HT1080 (cell line): ENCODE data around the gene HIBCH. TPM values are rescaled to one million over a fixed set of nuclear protein-coding genes. Genes with fewer than 3 reads are reported as not detected.
"Not testable (repeated sequence)": the region's sequence is repeated elsewhere in the genome, so short reads cannot be mapped to it uniquely, and the experiment has no call there.

Experiments
- DNase-seq: peaks from one replicate; pipeline ENCODE4 v3.0.0-alpha.2; 2015; ENCODE audit warnings: low read depth
- polyA plus RNA-seq, 2 experiments: library from polyadenylated mRNA; depleted of rRNA; stranded (reverse); fragments of >200 nt; gene quantifications; 2 replicates each; pipeline ENCODE4 v1.2.3, GENCODE V29; 2015
- total RNA-seq: library from RNA; depleted of rRNA; stranded (reverse); fragments of >200 nt; shearing (Covaris generic); gene quantifications from 2 replicates; pipeline ENCODE4 v1.2.3, GENCODE V29; 2014; rRNA removed

HIBCH gene
- 11.0 and 13.0 TPM in 2 replicates for total RNA-seq
- polyA plus RNA-seq (2015; cell fraction: cytosol; rRNA removed): 11.3 and 13.2 TPM in 2 replicates
- 14.6 and 17.5 TPM in 2 replicates for polyA plus RNA-seq (2015; cell fraction: nucleus; rRNA removed)

- DNase-seq: peak; percentile 99
Observed at GRCh38 chr2:190319555-190320498, at the start of gene HIBCH. Gene HIBCH, minus strand, starts transcription at chr2:190319826. Its CDS starts 76 bp downstream, at chr2:190319750.

DNA sequence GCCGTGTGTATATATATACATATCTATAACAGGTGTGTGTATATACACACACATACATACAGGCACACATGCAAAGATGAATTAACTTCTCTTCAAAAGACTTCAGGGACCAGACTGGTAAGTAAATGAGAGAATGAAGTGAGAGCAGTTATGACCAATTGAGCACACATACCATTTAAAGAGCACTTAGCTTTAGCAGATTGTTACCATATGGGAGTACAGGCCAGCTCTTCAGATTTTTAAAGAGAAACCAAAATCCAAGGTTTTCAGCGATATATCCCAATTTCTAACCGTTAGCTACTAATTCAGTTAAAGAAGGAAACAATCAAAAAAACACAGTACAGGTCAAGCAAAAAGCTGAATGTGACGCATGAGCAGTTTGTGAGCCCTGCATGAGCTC, 47.5 kb upstream of the HIBCH start:
- DNase-seq: no peak

GRCh38 chr2:190366248-190366753, 46.7 kb upstream of the HIBCH start:
- no peak for DNase-seq

DNA sequence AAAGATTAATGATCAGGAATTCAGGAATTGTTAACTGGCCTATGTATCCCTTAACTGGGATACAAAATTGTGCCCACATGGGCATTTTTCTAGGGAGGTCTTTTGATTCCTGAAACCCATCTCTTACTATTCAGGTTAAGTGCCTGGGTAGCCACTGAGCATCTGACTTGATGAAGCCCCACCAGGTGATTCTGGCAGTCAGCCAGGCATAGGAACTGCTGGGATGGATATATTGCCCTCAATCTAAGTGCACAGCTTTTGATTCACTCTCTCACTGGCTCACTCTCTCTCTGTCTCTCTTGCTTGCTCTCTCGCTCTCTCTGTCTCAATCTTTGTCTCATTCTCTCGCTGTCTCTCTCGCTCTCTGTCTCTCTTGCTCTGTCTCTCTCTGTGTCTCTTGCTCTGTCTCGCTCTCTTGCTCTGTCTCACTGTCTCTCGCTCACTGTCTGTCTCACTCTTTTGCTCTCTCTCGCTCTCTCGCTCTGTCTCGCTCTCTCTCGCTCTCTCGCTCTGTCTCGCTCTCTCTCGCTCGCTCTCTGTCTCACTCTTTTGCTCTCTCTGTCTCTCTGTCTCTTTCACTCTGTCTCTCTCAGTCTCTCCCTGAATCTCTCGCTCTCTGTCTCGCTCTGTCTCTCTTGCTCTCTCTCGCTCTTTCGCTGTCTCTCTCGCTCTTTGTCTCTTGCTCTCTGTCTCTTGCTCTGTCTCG, 46.0 kb upstream of the HIBCH start:
- DNase-seq: no peak

- DNase-seq: no peak
Observed at GRCh38 chr2:190362894-190363293, 43.3 kb upstream of the HIBCH start.

DNA sequence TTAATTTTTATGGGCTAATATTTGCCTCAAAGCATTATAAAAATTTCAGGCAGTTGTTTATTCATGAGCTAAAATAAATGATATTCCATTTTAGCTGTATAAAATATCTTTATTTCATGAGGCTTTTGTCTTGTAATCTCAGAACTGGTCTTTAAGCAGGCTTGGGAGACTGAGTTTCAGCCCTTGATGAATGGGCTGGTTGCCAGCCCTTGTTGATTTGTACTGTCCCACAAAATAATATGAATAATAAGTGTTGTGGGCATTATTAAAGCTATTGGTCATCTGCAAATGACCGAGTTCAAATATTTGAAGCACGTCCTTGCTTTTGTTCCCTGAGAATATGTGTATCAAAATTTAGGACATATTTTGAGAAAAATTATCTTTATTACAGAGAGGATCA, 41.9 kb upstream of the HIBCH start:
- no peak for DNase-seq

DNA sequence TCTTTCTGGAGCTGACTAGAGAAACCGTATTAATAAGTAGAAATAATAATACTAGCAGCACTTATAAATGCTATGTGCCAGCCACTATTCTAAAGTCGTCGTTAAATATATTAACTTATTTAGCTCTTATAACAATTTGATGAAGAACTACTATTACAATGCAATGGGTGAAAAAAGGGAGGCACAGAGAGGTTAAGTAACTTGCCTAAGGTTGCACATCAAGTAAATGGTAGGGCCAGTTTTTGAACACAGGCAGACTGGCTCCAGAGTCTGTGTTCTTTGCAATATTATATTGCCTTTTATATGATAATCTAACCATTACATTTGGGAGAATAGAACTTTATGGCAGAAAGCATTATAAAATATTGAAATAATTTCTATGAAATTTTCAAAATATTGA, 41.3 kb upstream of the HIBCH start:
- DNase-seq: no peak

DNA sequence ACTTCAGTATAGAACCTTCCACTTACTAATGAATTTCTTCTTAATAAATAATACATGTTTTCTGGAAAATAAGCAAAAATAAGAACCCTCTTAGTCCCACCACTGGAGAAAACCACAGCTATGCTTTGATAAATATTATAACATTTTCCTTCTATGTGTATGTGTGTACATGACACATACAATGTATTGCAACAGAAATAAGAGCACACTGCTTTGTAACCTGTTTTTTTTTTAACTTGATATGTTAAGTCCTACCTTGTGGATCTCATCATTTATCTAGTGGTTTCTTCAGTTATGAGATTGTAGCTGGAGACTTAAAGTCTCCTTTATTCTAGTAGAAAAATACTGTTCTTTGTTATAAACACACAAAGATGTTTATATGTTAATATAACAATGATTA, 40.9 kb upstream of the HIBCH start:
- DNase-seq: no peak

GRCh38 chr2:190358655-190359448, 39.2 kb upstream of the HIBCH start:
- DNase-seq: not testable (repeated sequence)

DNA sequence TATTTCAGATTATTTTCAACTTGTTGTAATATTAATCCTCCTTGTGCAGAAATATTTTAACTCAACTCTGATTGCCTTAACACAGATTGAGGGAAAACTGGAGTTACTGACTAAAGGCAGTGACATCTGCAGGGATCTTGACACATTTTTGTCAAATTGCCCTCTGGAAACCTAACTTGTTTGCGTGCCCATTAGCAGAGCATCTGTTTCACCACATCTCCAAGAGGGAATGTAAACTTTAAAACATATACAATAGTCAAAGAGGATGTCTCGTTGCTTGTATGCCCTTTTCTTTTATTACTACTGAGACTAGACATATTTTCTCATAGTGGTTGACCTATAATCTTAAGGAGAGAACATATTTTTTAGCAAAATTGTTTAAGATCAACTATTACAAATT, 38.0 kb upstream of the HIBCH start:
- no peak for DNase-seq

DNA sequence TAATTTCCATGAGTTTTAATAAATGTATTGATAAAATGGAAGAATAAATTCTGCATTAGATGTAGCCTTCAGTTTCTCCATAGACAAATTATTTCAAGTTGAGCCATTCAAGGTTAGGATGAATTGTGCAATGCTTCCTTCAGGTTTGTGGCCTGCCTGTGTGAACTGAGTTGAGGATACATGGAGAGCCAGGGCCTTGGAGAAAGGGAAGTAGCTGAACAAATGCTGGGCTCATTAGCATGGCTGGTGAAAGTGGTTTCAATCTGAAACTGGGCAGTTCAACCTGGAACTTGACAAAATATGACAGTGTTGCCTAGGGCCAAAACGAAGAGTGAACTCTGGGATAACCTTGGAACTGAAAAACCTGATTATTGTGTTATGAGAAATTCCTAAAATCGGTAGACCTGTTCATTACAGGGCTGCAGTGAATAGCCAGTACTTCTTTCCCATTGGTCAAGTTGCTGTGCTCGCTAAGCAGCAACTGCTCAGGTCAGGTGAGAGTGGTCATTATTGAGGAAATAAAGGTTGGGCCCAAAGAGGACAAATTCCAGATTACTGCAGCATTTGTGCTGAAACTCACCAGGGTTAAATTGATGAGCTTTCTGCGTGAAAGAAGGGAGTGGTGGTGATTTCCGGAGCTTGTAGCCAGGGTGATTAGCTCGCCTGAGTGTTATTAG, 36.5 kb upstream of the HIBCH start:
- no peak for DNase-seq

DNA sequence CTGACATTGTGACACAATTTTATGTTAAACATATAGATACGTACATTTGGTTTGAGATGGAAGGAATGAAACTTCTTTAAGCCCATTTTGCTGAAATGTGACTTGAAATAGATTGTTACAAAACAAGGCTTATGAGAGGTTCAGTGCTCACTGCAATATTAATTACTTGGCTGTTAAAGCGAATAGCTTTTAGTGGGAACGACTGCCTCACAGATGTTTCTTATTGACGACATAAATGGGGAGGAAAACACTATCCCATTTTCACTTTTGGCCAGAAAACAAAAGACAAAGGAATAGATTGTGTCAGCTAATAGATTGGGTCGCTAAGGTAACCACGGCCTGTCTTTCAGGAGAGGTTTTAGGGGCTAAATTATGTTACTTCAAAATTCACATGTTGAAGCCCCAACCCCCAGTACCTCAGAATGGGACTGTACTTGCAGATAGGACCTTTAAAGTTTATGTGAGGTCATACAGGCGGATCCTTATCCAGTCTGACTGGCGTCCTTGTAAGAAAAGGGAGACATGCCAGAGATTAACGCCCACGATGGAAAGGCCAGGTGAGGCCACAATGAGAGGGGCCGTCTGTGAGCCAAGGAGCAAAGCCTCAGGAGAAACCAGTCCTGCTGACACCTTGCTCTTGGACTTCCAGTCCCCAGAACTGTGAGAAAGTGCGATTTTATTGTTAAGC, 34.5 kb upstream of the HIBCH start:
- DNase-seq: no peak

DNA sequence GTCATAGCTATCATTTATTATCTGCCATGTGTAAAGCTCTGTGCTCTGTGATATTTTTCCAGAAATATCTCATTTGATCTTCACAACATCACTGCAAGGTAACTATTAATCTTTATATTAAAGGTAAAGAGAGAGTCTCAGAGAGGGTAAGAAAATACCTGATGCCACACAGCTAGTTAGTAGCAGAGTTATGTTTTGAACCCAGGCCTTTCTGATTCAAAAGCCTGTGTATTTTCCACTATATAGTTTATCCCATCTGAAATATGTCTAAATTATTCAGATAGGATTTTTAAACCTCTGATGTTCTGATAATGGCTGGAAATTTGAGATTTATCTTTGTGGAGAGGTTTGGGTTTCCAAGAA, 33.9 kb upstream of the HIBCH start:
- DNase-seq: no peak

DNA sequence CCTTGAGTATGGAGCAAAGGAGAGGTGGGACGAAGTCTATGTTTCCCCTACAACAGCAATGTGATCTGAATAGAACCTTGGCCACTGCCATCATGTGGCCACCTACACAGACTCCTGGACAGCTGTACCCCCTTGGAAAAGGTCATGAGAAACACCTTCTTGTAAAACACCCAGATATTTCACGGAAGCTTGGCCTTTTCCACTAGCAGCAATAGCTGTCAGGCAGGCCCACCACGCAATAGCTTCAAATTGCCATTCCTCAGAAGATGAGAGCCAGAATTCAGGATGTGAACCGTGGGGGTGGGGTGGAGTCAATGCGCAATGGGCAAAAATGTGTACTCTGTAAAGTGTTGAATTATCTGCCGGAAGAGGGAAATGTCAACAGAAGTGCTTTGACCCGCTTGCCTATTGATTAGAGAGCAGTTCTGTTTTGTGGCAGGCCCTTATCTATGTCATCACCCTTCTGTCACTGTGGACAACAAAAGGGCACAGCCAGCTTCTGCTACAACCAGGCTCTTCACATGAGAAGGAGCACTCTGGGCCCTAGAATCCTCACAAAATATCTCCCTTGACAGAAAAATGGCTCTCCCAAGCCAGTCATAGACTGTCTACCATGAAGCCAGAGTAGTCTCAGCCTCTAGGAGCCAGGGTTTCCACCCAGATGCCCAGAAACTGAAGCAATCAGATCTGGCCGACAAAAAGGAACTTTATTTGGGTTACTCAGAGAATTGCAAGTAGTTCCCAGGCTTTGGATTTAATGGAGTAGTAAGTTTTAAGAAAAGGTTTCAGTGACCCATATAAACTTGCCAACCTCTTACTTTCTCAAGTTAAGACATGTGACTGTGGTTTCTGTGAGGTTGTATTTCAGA, 33.3 kb upstream of the HIBCH start:
- no peak for DNase-seq

DNA sequence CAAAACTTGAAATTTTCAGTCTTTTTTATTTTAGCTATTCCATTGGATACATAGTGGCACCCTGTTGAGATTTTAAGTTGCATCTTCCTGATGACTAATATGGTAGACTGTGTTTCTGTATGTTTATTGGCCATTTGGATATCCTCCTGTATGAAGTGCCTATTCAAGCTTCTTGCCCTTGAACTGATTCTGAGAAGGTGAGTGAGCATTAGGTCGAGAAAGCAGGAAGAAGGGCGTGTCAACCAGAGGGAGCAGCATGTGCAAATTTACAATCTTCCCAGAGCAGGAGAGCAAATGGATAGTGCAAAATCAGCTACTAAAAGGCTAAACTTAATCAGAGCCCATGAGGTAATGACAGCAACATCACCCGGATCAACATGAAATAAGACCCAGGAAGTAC, 32.3 kb upstream of the HIBCH start:
- DNase-seq: no peak

DNA sequence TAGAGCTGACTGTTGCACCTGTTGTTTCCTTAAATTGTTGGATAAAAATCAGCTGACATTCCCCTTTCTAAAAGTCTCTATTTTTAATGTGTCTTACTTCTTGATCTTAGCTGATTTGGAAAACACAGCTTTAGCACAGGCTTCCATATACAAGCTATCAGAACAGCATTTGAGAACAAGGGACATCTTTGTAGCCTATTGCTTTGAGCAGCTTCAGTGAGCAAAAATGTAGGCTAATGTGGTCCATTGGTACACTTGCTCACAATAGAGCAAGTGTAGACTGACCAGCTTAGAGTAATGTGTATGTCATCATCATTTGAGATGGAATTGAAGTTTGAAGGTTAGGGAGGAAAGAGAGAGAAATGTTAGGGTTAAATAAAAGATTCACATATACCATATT, 30.7 kb upstream of the HIBCH start:
- DNase-seq: no peak

DNA sequence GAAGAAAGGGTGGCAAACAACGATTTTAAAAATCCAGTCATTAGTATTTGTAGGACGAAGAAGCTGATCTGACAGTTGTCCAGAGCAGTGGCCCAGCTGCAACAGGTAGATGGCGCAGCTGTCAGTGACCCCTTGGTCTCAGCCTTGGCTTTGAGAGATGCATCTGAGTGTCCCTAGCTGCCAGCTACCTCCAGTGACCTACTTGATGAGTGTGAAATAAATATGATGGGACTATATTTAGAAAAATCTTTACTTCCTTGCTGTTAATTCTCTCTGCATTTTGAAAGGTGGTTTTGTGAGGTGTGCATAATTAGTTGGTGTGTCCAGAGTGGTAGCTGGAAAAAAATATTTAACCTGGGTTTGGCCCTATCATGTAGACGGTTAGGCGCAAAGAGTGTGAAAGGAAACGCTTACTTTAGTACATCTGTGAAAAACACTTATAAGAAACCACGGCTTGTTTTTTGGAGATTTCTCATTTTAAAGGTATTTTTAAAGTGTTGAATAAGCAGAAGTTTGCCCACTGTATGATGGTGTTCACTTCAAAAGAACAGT, 24.7 kb upstream of the HIBCH start:
- DNase-seq: peak; percentile 54

GRCh38 chr2:190343536-190344275, 24.1 kb upstream of the HIBCH start, which contains the start of gene INPP1:
Gene INPP1, plus strand, starts transcription at chr2:190343589. Its CDS starts 16,514 bp downstream, at chr2:190360103.
- peak; percentile 41 for DNase-seq
